ENCODE measurements around the gene TBC1D22A.
"Not testable (repeated sequence)": the region's sequence is repeated elsewhere in the genome, so short reads cannot be mapped to it uniquely, and the experiment has no call there.

Gene TBC1D22A

GRCh38 chr22:47040486-47041270 is 278.2 kb downstream of the TBC1D22A start:
- no peak for DNase-seq

GRCh38 chr22:47041271-47042115 is 279.0 kb downstream of the TBC1D22A start:
- DNase-seq: no peak

GRCh38 chr22:47042116-47042825 is 279.8 kb downstream of the TBC1D22A start:
- DNase-seq: no peak

- no peak for DNase-seq
Measured at GRCh38 chr22:47042861-47043496, 280.5 kb downstream of the TBC1D22A start.

- DNase-seq: peak; percentile 58
Measured at GRCh38 chr22:47043835-47044721, 281.6 kb downstream of the TBC1D22A start.

- no peak for DNase-seq
Measured at GRCh38 chr22:47044722-47045535, 282.5 kb downstream of the TBC1D22A start.

- no peak for DNase-seq
Measured at GRCh38 chr22:47045691-47046410, 283.4 kb downstream of the TBC1D22A start.

- no peak for DNase-seq
Measured at GRCh38 chr22:47046411-47047065, 284.1 kb downstream of the TBC1D22A start.

GRCh38 chr22:47047321-47048122 is 285.1 kb downstream of the TBC1D22A start:
- DNase-seq: no peak

GRCh38 chr22:47048123-47049077 is 285.9 kb downstream of the TBC1D22A start:
- DNase-seq: no peak

GRCh38 chr22:47049078-47049624 is 286.7 kb downstream of the TBC1D22A start:
- DNase-seq: no peak

GRCh38 chr22:47049736-47050400 is 287.4 kb downstream of the TBC1D22A start:
- not testable (repeated sequence) for DNase-seq

GRCh38 chr22:47050401-47051051 is 288.1 kb downstream of the TBC1D22A start:
- no peak for DNase-seq

- DNase-seq: no peak
Measured at GRCh38 chr22:47051441-47052071, 289.1 kb downstream of the TBC1D22A start.

- no peak for DNase-seq
Measured at GRCh38 chr22:47052236-47053012, 290.0 kb downstream of the TBC1D22A start.
